K562 (cell line): ENCODE data around the gene SEC14L1. TPM values are rescaled to one million over a fixed set of nuclear protein-coding genes. Genes with fewer than 3 reads are reported as not detected.

Experiments used
- ATAC-seq: fragments of 200-7000 bp; cut with Tn5 transposase; 3 replicates; pipeline ENCODE4 v1.9.1; 2020; ENCODE audit warnings: moderate library complexity
- BruUV-seq: library from RNA; stranded (reverse); fragments of 400-500 nt; replicated peaks from 2 replicates; lab custom pipeline; 2021; lab: Mats Ljungman, UMichigan
- CTCF ChIA-PET: fragments of 300-600 bp; formaldehyde crosslinking; extraction: SDS; loops from one replicate; lab custom pipeline; 2021; ENCODE audit warnings: low intra/inter-chr PET ratio; lab: Yijun Ruan, JAX
- POLR2A ChIA-PET: fragments of 300-600, 350-650 bp; sonication (Branson Sonifier 250); formaldehyde crosslinking; extraction: SDS; loops from one replicate; lab custom pipeline; 2021; ENCODE audit warnings: antibody characterized with exemption, inconsistent platforms; lab: Yijun Ruan, JAX
- DNase-seq, 4 experiments: peaks; one replicate each; pipeline versions ENCODE4 v3.0.0 to v3.0.0-alpha.2; 2011 to 2018; ENCODE audit warnings: low spot score in 3 of 4, mixed read lengths in 3 of 4; ENCODE audit errors: extremely low read depth in 1 of 4
- FAIRE-seq: peaks from 2 replicates; lab custom pipeline; 2011; peaks lifted over from hg19 to GRCh38; lab: Jason Lieb, UNC
- H2AFZ ChIP-seq: 2 replicates; pipeline ENCODE4 v1.6.0; 2011; ENCODE audit warnings: low read depth, low read length, control low read depth, inconsistent platforms
- H3K27ac ChIP-seq: fragments of 200-600 bp; 3 replicates; pipeline ENCODE4 v1.8.0; 2011; ENCODE audit warnings: low read depth, mild to moderate bottlenecking, control low read depth, inconsistent platforms, low read length, moderate library complexity, mixed read lengths; ENCODE audit errors: extremely low read depth
- H3K27me3 ChIP-seq, 2 experiments: fragments of 300-600 bp in 1 of 2; 2 replicates in 1 of 2; 3 replicates in 1 of 2; pipeline versions ENCODE4 v1.6.0 to v1.8.0; 2011; ENCODE audit warnings: inconsistent platforms in 2 of 2, low read length in 2 of 2, mild to moderate bottlenecking in 1 of 2, mixed read lengths in 1 of 2, moderate library complexity in 1 of 2; ENCODE audit not compliant: control insufficient read depth in 2 of 2, insufficient read depth in 2 of 2
- H3K36me3 ChIP-seq: fragments of 300-600 bp; 3 replicates; pipeline ENCODE4 v1.8.0; 2011; ENCODE audit warnings: mild to moderate bottlenecking, low read length, inconsistent platforms; ENCODE audit not compliant: control insufficient read depth, insufficient read depth
- H3K4me1 ChIP-seq, 2 experiments: fragments of 200-600 bp in 1 of 2; replicated peaks in 1 of 2; 2 replicates in 1 of 2; 3 replicates in 1 of 2; pipeline versions ENCODE4 v1.5.1 to v1.8.0; 2011; ENCODE audit warnings: inconsistent platforms in 2 of 2, low read length in 2 of 2, mild to moderate bottlenecking in 1 of 2, mixed read lengths in 1 of 2, moderate library complexity in 1 of 2; ENCODE audit not compliant: control insufficient read depth in 2 of 2, insufficient read depth in 2 of 2
- H3K4me2 ChIP-seq: 2 replicates; pipeline ENCODE4 v1.6.1; 2011; ENCODE audit warnings: low read length, control low read depth, inconsistent platforms, mixed read lengths; ENCODE audit not compliant: insufficient read depth
- H3K4me3 ChIP-seq: fragments of 200-600 bp; sonication (generic), shearing (Covaris generic); 2 replicates; pipeline ENCODE4 v1.5.1; 2016; ENCODE audit warnings: control low read depth, inconsistent platforms
- H3K79me2 ChIP-seq: fragments of 200-600 bp; 3 replicates; pipeline ENCODE4 v1.8.0; 2011; ENCODE audit warnings: low read length, inconsistent platforms; ENCODE audit not compliant: control insufficient read depth, insufficient read depth
- H3K9ac ChIP-seq, 2 experiments: 2 replicates each; pipeline versions ENCODE4 v1.6.0 to v1.6.1; 2011; ENCODE audit warnings: low read depth in 2 of 2, low read length in 2 of 2, control low read depth in 1 of 2, inconsistent platforms in 1 of 2, mild to moderate bottlenecking in 1 of 2, mixed read lengths in 1 of 2; ENCODE audit not compliant: insufficient read depth in 1 of 2
- H3K9me1 ChIP-seq: one replicate; pipeline ENCODE4 v1.6.0; 2011; ENCODE audit warnings: inconsistent platforms, mild to moderate bottlenecking, low read length, moderate library complexity; ENCODE audit not compliant: control insufficient read depth, insufficient read depth
- H3K9me3 ChIP-seq: replicated peaks from 2 replicates; pipeline ENCODE4 v1.5.1; 2011; ENCODE audit warnings: low read depth, low read length, inconsistent platforms; ENCODE audit not compliant: control insufficient read depth, insufficient read depth
- H4K20me1 ChIP-seq: replicated peaks from 2 replicates; pipeline ENCODE4 v1.6.1; 2011; ENCODE audit warnings: low read length, inconsistent platforms, mixed read lengths; ENCODE audit not compliant: control insufficient read depth, insufficient read depth
- IRF1 ChIP-seq: sonication (generic); formaldehyde crosslinking; IDR thresholded peaks from 2 replicates; pipeline ENCODE4 v1.8.0; 2022; ENCODE audit warnings: missing genetic modification reagents, mild to moderate bottlenecking, borderline replicate concordance
- LCOR ChIP-seq: sonication (generic); formaldehyde crosslinking; IDR thresholded peaks from 2 replicates; pipeline ENCODE4 v1.8.0; 2022; ENCODE audit warnings: mild to moderate bottlenecking, missing genetic modification reagents
- NCOA4 ChIP-seq: fragments of 450-650 bp; IDR thresholded peaks from 2 replicates; pipeline ENCODE4 v1.6.1; 2018; ENCODE audit warnings: mild to moderate bottlenecking; ENCODE audit not compliant: partially characterized antibody
- RBM34 ChIP-seq: fragments of 200-400 bp; formaldehyde crosslinking; IDR thresholded peaks from 2 replicates; pipeline ENCODE4 v1.6.1; 2018; ENCODE audit warnings: low read length, borderline replicate concordance; ENCODE audit not compliant: insufficient read depth
- SNAPC5 ChIP-seq: fragments of 250-450 bp; sonication (Bioruptor Pico); IDR thresholded peaks from 2 replicates; pipeline ENCODE4 v1.8.0; 2021; ENCODE audit warnings: moderate library complexity, mild to moderate bottlenecking, inconsistent platforms
- TARDBP ChIP-seq: fragments of 450-650 bp; IDR thresholded peaks from 2 replicates; pipeline ENCODE4 v1.6.1; 2016
- TCF7L2 ChIP-seq: fragments of 150-350 bp; IDR thresholded peaks from 2 replicates; pipeline ENCODE4 v1.6.1; 2016; ENCODE audit warnings: low read depth, mild to moderate bottlenecking, low read length, moderate library complexity
- WHSC1 ChIP-seq: IDR thresholded peaks from one replicate; pipeline ENCODE4 v1.6.1; 2012; ENCODE audit warnings: low read length, control low read depth, inconsistent platforms
- ZBTB7A ChIP-seq: IDR thresholded peaks from 2 replicates; pipeline ENCODE4 v1.6.1; 2011; ENCODE audit warnings: low read depth, mild to moderate bottlenecking, low read length, moderate library complexity, borderline replicate concordance; ENCODE audit not compliant: control insufficient read depth
- ZC3H4 ChIP-seq: sonication (generic); formaldehyde crosslinking; IDR thresholded peaks from 2 replicates; pipeline ENCODE4 v1.9.0; 2021; ENCODE audit warnings: missing genetic modification reagents, borderline replicate concordance
- ZNF165 ChIP-seq: fragments of 250-450 bp; sonication (Bioruptor Pico); IDR thresholded peaks from 2 replicates; pipeline ENCODE4 v1.4.0; 2020; ENCODE audit warnings: borderline replicate concordance
- ZNF274 ChIP-seq: IDR thresholded peaks from 2 replicates; pipeline ENCODE4 v1.6.1; 2011; ENCODE audit warnings: low read depth, mild to moderate bottlenecking, low read length, moderate library complexity, borderline replicate concordance
- WGBS: fragments of 100-300 bp; shearing (Covaris generic); methylation state at CpG from one replicate; pipeline ENCODE4 v1.1.6; 2016; ENCODE audit warnings: low coverage, mixed read lengths; ENCODE audit not compliant: insufficient coverage; ENCODE audit errors: missing lambda C conversion rate; 5-methylcytosine and 5-hydroxymethylcytosine counted together
- in situ Hi-C: fragments of 300-500 bp; cut with MboI; formaldehyde crosslinking; loops from 4 replicates; pipeline ENCODE4 v1.15.0; 2018; ENCODE audit warnings: inconsistent platforms, mixed read lengths
- intact Hi-C: fragments of 100-400 bp; cut with micrococcal nuclease; formaldehyde crosslinking; loops from 2 replicates; pipeline ENCODE4 v1.14.2; 2022
- polyA plus RNA-seq, 8 experiments: library from polyadenylated mRNA; depleted of rRNA in 4 of 8; stranded (reverse) in 5 of 8; unstranded in 3 of 8; fragments of >200 nt; fragmentation: Nextera tagmentation in 2 of 8; fragmentation: Illumina TruSeq in 1 of 8; extraction: Ambion mirVana in 2 of 8; extraction: Trizol in 1 of 8; gene quantifications; 2 replicates each; pipeline versions ENCODE4 v1.2.1 to v1.2.3, GENCODE V29; 2011 to 2014; ENCODE audit warnings: inconsistent platforms in 1 of 8, missing spikeins in 1 of 8
- total RNA-seq, 7 experiments: library from RNA; depleted of rRNA in 6 of 7; stranded (reverse); fragments of >200 nt in 6 of 7; fragmentation: Illumina TruSeq in 2 of 7; extraction: Trizol in 2 of 7; gene quantifications; 2 replicates each; pipeline versions ENCODE4 v1.2.1 to v1.2.3, GENCODE V29; 2011 to 2021; ENCODE audit warnings: low replicate concordance in 1 of 7

The SEC14L1 gene
- total and polyA plus RNA-seq, 9 of the 15 experiments (the other 6 are each of a cell fraction or from before 2014, with no cell fraction given): 3.1 to 39.7 (median 15.2) TPM

GRCh38 chr17:77204536-77204935 is 63.8 kb downstream of the SEC14L1 start (continued):
- TF ChIP-seq ZC3H4 (CRISPR knock-in tag): no peak
- TF ChIP-seq LCOR: no peak
- TF ChIP-seq, all 486 proteins: peak for 0

- no peaks in the 10 kb centered on the region for H3K79me2 ChIP-seq
- DNase-seq: no peak
- TF ChIP-seq ZNF274 (no peak), IRF1 (CRISPR knock-in tag) (no peak), WHSC1 (no peak), SNAPC5 (CRISPR knock-in tag) (no peak), ZBTB7A (no peak), TCF7L2 (no peak), RBM34 (no peak), ZNF165 (CRISPR knock-in tag) (no peak), TARDBP (no peak), NCOA4 (no peak)
- TF ChIP-seq, all 486 proteins: peak for 0
- 71% methylated on average over 9 of the region's 9 CpGs for WGBS
- H3K9ac ChIP-seq: peak overlapping the region in 1 of 2 experiments; percentile 22; a peak in 1 of 4 replicates
- H3K4me3 ChIP-seq: no peak overlapping the region
- no TSS peak for BruUV-seq
- in situ Hi-C loops: no loop called here
- FAIRE-seq: no peak
- intact Hi-C loops: no loop called here
- peaks cover 0 to 4% of the 10 kb centered on the region in 2 experiments; a peak in 1 of 5 replicates for H3K4me1 ChIP-seq
- peaks cover 80% of the 10 kb centered on the region; the same call in 2 of the 3 replicates for H3K36me3 ChIP-seq
- no peak overlapping the region for H2AFZ ChIP-seq
- no peak for ATAC-seq
- H3K27me3 ChIP-seq: no peaks in the 10 kb centered on the region
- no peak overlapping the region for H3K4me2 ChIP-seq
- no peak overlapping the region; the same call in 2 of the 3 replicates for H3K27ac ChIP-seq
- H3K9me3 ChIP-seq: no peaks in the 10 kb centered on the region
- POLR2A ChIA-PET: no interaction called here
- H3K9me1 ChIP-seq: no peaks in the 10 kb centered on the region
- no peaks in the 10 kb centered on the region for H4K20me1 ChIP-seq
- CTCF ChIA-PET: no interaction called here
These were observed 64.8 kb downstream of the SEC14L1 start for GRCh38 chr17:77205396-77206125.
